ENCODE data around the gene RGS6.

DNA sequence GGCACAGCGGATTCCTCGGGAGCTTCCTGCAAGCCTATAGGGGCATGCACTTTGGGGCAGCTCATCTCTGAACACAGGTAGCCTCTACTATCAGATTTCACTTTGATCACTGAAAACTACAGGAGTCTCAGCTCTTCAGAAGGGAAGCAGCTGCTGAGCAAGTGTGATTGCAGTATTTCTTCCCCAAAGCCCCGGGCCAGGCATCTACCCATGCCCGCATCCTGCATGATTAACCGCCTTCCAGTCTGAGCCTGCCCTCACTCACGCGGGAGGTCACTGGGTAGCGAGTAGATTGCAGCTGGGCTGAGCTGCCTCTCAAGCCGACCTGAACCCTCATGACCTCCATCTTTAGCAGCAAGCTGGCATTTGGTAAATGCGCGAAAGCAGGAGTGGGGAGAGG, 627.0 kb downstream of the RGS6 start:
- TF ChIP-seq, protein P1, sequence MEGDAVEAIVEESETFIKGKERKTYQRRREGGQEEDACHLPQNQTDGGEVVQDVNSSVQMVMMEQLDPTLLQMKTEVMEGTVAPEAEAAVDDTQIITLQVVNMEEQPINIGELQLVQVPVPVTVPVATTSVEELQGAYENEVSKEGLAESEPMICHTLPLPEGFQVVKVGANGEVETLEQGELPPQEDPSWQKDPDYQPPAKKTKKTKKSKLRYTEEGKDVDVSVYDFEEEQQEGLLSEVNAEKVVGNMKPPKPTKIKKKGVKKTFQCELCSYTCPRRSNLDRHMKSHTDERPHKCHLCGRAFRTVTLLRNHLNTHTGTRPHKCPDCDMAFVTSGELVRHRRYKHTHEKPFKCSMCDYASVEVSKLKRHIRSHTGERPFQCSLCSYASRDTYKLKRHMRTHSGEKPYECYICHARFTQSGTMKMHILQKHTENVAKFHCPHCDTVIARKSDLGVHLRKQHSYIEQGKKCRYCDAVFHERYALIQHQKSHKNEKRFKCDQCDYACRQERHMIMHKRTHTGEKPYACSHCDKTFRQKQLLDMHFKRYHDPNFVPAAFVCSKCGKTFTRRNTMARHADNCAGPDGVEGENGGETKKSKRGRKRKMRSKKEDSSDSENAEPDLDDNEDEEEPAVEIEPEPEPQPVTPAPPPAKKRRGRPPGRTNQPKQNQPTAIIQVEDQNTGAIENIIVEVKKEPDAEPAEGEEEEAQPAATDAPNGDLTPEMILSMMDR (conservative IDR thresholded peaks at IDR 0.05; ENCODE audit: low read depth, low read length) = no peak
- TF ChIP-seq EZH2phosphoT487 (IDR thresholded peaks at IDR 0.05; ENCODE audit: borderline replicate concordance, low read length) = no peak
